Suppressor macrophage (primary cell): ENCODE data around the gene HNRNPLL.
A peak's percentile ranks its signal among the peaks of the same experiment; 100 is the strongest.

ENCODE experiments used
- DNase-seq, 4 experiments: peaks; one replicate each; pipeline ENCODE4 v3.0.0-alpha.2; 2020 to 2022

HNRNPLL gene

DNA sequence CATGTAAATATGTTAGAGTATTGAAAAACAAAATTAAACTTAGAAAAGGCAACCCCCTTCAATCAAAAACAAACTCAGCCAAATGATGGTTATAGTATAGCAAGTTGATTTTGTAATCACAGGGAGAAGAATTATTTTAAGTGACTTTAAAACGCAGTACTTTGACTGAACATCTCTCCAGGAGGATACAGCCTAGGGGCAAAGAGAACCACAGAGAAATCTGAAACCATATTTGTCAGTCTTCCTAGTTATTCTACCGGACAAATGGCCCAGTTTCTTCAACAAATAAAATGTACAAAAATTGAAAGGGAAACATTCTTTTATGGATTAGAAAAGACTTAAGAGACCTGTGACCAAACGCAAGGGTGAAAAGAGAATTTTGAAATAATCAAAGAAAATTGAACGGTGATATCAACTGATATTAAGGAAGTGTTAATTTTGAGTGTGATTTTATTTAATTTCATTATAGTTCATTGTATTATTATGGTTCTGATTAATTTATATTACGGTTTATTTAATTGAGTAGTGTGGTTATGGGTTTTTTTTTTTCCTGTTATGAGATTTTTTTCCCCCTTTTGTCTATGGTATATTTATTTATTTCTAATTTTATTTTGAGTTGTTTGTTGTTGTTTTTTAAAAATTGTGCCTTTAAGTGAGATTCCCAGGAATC lies 75.3 kb downstream of the HNRNPLL start:
- DNase-seq: no peak

DNA sequence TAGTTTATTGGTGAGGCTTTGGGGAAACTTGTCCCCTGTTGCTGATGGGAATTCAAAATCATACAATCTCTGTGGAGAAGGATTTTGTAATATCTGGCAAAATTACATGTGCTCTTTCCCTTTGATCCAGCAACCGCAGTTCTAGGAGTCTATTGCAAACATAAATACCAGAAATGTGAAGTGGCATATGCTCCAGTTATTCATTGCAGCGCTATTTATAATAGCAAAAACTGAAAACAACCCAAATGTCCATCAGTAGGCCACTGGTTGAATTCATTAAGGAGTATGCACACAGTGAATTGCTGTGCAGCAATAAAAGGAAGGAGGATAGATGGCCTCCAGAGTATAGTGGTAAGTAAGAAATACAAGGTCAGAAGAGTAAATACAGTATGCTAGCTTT lies 76.5 kb downstream of the HNRNPLL start:
- no peak for DNase-seq

DNA sequence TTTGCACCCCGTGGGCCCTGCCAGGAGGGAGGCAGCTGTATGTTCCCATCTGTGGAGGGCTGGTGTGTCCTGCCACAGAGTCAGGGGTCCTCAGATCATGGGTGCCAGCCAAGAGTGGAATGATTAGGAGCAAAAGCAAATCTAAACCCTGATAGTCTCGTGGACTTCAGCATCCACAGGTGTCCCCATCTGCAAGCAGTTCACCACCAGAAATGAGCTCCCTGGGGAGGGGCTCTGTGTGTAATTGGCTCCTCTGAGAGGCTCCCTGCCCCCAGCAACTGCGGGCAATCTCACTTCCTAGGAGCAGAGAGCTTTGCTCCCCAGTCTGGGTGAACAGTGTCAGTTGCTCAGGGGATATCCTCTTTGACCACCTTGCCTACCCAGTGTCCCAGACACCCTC lies 78.1 kb downstream of the HNRNPLL start:
- no peak for DNase-seq

DNA sequence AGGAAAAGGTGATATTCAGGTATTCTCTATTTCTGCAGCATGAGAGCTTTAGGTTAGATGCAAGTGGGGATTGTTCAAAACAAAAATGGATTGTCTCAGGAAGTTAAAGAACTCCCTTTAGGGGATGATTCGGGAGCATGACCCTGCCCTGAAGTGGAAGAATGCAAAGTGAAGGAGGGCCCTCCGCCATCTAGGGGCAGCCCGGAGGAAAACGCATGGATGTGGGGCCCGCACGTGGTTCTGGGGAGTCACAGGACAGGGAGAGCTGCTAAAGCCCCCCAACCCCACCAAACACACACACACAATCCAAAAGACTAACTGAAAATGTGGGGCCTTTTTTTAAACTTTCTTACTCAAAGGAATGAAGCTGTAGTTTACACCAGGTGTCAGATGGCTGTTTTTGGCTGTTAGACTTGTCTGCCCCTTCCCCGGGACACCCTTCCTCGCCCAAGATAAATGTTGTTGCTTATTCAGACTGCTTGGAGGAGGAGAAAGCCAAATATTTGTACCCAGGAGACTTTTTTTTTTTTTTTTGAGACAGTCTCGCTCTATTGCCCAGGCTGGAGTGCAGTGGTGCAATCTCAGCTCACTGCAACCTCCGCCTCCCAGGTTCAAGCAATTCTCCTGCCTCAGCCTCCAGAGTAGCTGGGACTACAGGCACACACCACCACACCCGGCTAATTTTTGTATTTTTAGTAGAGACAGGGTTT lies 78.8 kb downstream of the HNRNPLL start:
- no peak for DNase-seq

DNA sequence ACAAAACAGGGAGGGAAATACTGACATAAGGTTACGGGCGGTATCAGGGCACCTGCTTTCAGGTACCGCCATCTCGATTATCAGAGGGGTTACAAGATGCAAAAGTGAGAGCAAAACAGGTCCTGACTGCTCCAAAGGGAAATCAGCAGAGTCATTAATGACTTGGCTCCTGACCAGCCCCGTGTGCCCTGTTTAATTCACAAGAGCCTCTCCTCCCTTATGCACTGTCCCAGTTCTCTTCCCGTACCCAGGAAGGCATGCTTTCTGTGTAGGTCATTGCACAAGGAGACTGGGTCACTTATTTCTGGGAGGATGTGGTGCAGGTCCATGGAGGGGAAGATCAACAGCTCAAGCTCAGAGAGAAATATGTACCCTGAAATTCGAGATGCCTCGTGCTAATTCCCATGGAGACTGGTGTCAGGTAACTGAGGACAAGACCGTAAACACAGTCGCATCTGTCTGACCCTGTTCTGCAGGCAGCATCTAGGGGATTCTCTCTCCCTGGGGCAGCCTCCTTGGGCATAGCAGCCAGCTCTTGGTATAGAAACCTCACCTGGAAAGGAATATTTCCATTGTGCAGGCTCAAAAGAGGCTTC lies 79.9 kb downstream of the HNRNPLL start:
- no peak for DNase-seq

DNA sequence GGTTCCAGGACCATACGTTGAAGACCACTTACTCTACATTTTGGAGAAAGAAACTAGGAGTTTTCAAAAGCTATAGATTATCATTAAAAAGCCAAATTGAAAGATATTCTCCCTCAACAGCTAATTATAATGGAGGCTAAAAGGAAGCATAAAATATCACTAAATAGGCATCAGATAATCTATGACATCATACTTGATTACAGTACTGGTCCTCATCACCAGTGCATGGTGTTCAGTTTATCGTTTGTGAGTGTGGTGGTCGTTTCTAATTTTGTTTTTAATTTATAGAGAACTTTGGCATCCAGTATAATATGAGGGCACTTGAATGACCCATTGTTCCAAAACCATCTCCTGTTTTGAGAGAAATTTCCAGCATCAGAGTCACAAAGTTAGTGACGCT lies 80.9 kb downstream of the HNRNPLL start:
- DNase-seq: no peak

DNA sequence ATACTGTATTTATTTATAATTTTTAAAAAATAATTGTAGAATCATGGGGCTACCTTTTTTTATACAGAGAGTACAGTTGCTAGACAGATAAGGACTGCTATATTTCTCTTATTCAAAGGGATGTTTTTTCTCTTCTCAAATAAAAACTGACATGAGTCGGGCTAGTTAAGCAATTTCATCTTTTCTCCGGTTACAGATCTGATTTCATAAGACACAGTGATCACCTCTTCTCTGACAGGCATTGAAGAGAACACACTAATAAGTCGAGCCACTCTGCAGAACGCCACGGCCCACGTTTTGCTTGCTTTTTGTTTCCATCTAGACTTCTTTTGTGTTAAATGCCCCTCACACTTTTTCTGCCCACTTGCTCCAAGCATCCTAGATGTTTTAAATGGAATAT lies 85.4 kb downstream of the HNRNPLL start:
- DNase-seq: no peak

DNA sequence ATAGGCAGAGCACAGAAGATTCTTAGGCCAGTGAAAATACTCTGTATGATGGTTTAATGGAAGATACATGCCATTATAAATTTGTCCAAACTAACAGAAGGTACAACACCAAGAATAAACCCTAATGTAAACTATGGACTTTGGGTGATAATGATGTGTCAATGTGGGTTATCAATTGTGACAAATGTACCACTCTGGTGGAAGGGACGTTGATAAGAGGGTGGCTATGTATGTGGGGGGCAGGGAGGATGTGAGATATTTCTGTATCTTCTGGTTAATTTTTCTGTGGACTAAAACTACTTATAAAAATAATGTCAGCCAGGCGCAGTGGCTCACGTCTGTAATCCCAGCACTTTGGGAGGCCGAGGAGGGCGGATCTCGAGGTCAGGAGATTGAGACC lies 86.2 kb downstream of the HNRNPLL start:
- DNase-seq: no peak

DNA sequence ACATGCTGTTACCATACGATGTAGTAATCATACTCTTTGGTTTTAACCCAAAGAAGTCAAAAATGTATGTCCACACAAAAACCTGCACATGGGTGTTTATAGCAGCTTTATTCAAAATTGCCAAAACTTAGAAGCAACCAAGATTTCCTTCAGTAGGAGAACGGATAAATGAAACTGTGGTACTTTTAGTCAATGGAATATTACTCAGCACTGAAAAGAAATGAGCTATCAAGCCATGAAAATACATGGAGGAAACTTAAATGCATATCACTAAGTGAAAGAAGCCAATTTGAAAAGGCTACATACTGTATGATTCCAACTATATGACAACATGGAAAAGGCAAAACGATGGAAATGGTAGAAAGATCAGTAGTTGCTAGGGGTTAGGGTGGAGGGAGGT lies 86.6 kb downstream of the HNRNPLL start:
- DNase-seq: no peak

DNA sequence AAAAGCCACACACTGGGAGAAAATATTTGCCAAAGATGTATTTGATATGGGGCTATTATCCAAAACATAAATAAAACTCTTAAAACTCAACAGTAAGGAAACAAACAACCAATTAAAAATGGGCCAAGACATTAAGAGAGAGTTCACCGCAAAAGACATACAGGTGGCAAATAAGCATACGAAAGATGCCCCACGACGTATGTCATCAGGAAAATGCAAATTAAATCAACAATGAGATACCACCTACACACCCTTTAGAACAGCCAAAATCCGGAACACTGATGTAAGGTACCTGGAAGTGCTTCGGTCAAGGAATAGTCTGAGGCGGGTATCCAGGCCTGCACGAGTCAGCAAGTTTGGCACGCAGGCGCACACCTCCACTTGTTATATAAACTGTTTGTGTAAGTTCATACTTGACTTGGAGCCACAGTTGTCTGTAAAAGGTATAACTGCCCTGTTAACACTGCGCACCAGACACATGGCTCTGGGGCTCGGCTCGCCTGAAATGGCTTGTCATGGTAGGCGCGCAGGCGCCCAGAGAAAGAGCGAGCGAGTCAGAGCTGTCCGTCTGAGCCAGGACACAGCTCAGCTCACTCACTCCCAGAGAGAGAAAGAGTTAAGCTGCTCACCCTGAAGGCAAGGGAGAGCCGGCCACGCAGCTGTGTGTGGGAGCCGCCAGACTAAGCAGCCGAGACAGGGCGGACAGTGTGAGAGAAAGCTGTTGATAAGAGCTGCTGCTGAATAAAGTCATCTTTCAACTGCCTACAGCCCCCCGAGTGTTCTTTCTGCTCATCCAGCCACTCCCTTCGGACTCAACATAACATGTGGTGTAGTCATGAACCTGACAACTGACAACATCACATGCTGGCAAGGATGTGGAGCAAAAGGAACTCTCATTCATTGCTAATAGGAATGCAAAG lies 87.3 kb downstream of the HNRNPLL start:
- no peak for DNase-seq

DNA sequence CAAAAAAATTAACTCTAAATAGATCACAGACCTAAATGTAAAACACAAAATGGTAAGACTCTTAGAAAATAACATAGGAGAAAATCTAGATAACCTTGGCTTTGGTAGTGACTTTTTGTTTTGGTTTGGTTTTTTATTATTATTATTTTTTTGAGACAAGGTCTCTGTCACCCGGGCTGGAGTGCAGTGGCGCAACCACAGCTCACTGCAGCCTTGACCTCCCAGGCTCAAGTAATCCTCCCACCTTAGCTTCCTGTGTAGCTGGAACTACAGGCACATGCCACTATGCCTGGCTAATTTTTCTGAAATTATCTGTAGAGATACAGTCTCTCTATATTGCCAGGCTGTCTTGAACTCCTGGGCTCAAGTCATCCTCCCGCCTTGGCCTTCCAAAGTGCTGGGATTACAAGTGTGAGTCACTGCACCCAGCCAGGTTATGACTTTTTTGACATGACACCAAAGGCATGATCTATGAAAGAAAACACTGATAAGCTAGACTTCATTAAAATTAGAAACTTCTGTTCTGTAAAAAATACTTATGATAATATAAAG lies 88.0 kb downstream of the HNRNPLL start:
- peak in 3 of 4 experiments; percentile 5 to 26 (median 26) for DNase-seq

DNA sequence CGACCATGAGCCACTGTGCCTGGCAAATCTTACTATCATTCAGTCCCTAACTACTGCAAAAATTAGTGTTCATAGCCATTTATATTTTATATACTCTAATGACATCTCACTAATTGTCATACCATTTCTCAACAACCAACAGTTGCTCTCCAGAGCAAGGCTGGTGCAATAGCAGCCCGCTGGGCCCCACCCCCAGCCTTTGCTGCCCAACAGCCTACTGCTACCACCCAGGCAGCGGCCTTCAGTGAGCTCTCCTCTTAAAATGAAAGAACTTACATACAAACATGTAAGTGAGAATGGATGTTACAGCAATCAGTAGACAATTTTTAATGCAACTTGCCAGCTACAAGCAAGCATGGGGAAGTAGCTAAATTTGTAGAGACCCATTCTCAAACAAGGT lies 90.5 kb downstream of the HNRNPLL start:
- peak in 1 of 4 experiments; percentile 27 for DNase-seq
